GM12801 (cell line): ENCODE measurements around the gene P2RY12.

ENCODE experiments used
- CTCF ChIP-seq: IDR thresholded peaks from one replicate; pipeline ENCODE4 v1.5.1; 2011; ENCODE audit warnings: control low read depth; ENCODE audit not compliant: insufficient read length; ENCODE audit errors: extremely low read depth

Gene P2RY12

GRCh38 chr3:151423091-151423490 is 38.5 kb upstream of the P2RY12 start:
- no peak for TF ChIP-seq CTCF

- TF ChIP-seq CTCF, result no peak
Measured at GRCh38 chr3:151421938-151422337, 37.4 kb upstream of the P2RY12 start.

- no peak for TF ChIP-seq CTCF
Measured at GRCh38 chr3:151419806-151420205, 35.3 kb upstream of the P2RY12 start.

GRCh38 chr3:151415289-151415688 is 30.7 kb upstream of the P2RY12 start:
- no peak for TF ChIP-seq CTCF

GRCh38 chr3:151412989-151413388 is 28.4 kb upstream of the P2RY12 start:
- no peak for TF ChIP-seq CTCF

- no peak for TF ChIP-seq CTCF
Measured at GRCh38 chr3:151410891-151411559, 26.5 kb upstream of the P2RY12 start.

- TF ChIP-seq CTCF, result no peak
Measured at GRCh38 chr3:151407928-151408327, 23.4 kb upstream of the P2RY12 start.
